ENCODE results near the gene SOX13. TPM values are rescaled to one million over a fixed set of nuclear protein-coding genes. Genes with fewer than 3 reads are reported as not detected.

Gene SOX13
- total RNA-seq, 1 experiment from 2014 or later = 171 TPM

DNA sequence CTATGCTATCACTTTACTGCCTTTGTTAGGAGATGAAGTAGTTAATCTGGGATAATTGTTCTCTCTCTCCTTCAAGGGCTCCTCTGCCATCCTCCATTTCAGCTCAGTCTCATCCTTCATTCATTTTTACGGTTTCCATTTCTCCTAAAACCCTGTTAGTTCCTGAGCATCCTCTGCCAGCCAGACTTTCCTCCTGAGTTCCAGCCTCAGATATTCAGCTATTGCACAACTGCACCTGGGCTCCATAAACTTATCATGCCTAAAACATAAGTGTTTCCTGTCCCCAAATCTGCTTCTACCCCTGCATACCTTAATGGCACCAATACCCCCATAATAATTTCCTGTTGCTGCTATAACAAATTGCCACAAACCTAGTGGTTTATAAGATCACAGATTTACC is 39.6 kb upstream of the SOX13 start:
- H3K4me1 Mint-ChIP-seq = peaks cover 20% of the 10 kb centered on the region
- ChIA-PET CTCF (interaction anchor here (1.1 to 1.7 kb wide), 2 partner anchors 95 to 96 kb away, joined by 4 read pairs; no protein-coding TSS in a partner anchor), POLR2A (no interaction called here)
- H3K27me3 Mint-ChIP-seq (ENCODE audit: low read depth) = no peaks in the 10 kb centered on the region
- TF ChIP-seq SMAD3 (CRISPR knock-in tag; IDR thresholded peaks at IDR 0.05; ENCODE audit: borderline replicate concordance) = no peak
- no peak for TF ChIP-seq EMX1 (CRISPR knock-in tag; IDR thresholded peaks at IDR 0.05)
- TF ChIP-seq NR1H2 (CRISPR knock-in tag; IDR thresholded peaks at IDR 0.05) = no peak
- no peak for TF ChIP-seq SP1 (CRISPR knock-in tag; conservative IDR thresholded peaks at IDR 0.05)
- no peak for TF ChIP-seq ELF4 (CRISPR knock-in tag; IDR thresholded peaks at IDR 0.05; ENCODE audit: low read depth)
- TF ChIP-seq PRRX2 (CRISPR knock-in tag; IDR thresholded peaks at IDR 0.05) = no peak
- TF ChIP-seq, protein P1, sequence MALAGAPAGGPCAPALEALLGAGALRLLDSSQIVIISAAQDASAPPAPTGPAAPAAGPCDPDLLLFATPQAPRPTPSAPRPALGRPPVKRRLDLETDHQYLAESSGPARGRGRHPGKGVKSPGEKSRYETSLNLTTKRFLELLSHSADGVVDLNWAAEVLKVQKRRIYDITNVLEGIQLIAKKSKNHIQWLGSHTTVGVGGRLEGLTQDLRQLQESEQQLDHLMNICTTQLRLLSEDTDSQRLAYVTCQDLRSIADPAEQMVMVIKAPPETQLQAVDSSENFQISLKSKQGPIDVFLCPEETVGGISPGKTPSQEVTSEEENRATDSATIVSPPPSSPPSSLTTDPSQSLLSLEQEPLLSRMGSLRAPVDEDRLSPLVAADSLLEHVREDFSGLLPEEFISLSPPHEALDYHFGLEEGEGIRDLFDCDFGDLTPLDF (CRISPR knock-in tag; IDR thresholded peaks at IDR 0.05) = no peak
- TF ChIP-seq, protein P2, sequence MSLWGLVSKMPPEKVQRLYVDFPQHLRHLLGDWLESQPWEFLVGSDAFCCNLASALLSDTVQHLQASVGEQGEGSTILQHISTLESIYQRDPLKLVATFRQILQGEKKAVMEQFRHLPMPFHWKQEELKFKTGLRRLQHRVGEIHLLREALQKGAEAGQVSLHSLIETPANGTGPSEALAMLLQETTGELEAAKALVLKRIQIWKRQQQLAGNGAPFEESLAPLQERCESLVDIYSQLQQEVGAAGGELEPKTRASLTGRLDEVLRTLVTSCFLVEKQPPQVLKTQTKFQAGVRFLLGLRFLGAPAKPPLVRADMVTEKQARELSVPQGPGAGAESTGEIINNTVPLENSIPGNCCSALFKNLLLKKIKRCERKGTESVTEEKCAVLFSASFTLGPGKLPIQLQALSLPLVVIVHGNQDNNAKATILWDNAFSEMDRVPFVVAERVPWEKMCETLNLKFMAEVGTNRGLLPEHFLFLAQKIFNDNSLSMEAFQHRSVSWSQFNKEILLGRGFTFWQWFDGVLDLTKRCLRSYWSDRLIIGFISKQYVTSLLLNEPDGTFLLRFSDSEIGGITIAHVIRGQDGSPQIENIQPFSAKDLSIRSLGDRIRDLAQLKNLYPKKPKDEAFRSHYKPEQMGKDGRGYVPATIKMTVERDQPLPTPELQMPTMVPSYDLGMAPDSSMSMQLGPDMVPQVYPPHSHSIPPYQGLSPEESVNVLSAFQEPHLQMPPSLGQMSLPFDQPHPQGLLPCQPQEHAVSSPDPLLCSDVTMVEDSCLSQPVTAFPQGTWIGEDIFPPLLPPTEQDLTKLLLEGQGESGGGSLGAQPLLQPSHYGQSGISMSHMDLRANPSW (CRISPR knock-in tag; conservative IDR thresholded peaks at IDR 0.05; ENCODE audit: low read depth) = no peak
- no peak for TF ChIP-seq TEAD4 (CRISPR knock-in tag; IDR thresholded peaks at IDR 0.05)
- TF ChIP-seq NR2C2 (CRISPR knock-in tag; IDR thresholded peaks at IDR 0.05) = no peak
- TF ChIP-seq ZNF232 (CRISPR knock-in tag; IDR thresholded peaks at IDR 0.05) = no peak
- no peak for TF ChIP-seq CREB1 (CRISPR knock-in tag; IDR thresholded peaks at IDR 0.05)
- TF ChIP-seq, protein P3, sequence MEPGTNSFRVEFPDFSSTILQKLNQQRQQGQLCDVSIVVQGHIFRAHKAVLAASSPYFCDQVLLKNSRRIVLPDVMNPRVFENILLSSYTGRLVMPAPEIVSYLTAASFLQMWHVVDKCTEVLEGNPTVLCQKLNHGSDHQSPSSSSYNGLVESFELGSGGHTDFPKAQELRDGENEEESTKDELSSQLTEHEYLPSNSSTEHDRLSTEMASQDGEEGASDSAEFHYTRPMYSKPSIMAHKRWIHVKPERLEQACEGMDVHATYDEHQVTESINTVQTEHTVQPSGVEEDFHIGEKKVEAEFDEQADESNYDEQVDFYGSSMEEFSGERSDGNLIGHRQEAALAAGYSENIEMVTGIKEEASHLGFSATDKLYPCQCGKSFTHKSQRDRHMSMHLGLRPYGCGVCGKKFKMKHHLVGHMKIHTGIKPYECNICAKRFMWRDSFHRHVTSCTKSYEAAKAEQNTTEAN (CRISPR knock-in tag; IDR thresholded peaks at IDR 0.05) = no peak
- no peak for TF ChIP-seq IRF2 (CRISPR knock-in tag; IDR thresholded peaks at IDR 0.05; ENCODE audit: borderline replicate concordance, low read depth)
- TF ChIP-seq OVOL2 (CRISPR knock-in tag; IDR thresholded peaks at IDR 0.05; ENCODE audit: borderline replicate concordance) = no peak
- TF ChIP-seq FOXP1 (CRISPR knock-in tag; IDR thresholded peaks at IDR 0.05; ENCODE audit: borderline replicate concordance) = no peak
- no peak for ATAC-seq
- H3K36me3 Mint-ChIP-seq = no peaks in the 10 kb centered on the region
- H3K27ac Mint-ChIP-seq = no peak overlapping the region
- no peaks in the 10 kb centered on the region for H3K9me3 Mint-ChIP-seq
- no peak for DNase-seq (ENCODE audit: low spot score)
- H3K4me3 Mint-ChIP-seq = no peak overlapping the region

DNA sequence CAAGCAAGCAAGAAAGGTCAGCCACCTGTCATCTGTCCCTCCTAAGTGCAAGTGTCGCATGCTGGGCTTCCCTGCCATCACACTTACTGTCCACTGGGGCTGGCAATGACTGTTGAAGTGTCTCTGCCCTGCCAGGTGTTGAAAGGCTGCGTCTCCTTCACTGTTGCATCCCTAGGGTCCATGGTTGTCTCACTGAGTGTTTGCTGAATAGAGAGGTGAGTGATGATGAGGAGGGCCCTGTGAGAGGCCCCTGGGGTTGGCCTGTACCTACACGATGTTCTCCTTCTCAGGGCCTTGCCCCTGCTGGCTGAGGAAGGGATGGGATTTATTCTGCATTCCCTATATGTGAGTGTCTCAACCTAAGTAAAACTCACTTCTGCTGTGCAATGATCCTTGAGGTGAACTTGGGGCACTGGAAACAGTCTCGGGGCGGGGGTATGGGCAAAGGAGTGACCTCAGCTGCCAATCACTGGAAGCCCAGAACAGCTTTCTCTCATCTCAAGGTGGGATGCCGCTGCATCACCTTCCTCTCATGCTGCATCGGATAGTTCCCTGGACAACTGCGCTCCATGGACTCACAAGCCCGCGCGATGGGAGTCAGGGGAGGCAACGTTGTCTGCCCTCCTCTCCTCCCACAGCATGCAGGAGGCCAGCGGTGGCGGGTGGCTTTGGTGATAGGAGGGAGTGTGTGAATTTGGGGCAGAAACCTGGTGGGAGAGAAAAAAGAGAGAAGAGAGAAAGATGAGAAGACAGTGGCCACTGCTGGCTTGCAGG is 35.8 kb upstream of the SOX13 start:
- peak; percentile 74 for ATAC-seq
- H3K27me3 Mint-ChIP-seq (ENCODE audit: low read depth) = no peaks in the 10 kb centered on the region
- peak overlapping the region; percentile 75; the same call in 1 of the 2 replicates for H3K27ac Mint-ChIP-seq
- H3K36me3 Mint-ChIP-seq = no peaks in the 10 kb centered on the region
- no peak for DNase-seq (ENCODE audit: low spot score)
- H3K9me3 Mint-ChIP-seq = no peaks in the 10 kb centered on the region
- CTCF ChIA-PET = interaction anchor here (0.7 kb wide), 1 partner anchor 16 kb away, joined by 4 read pairs; no protein-coding TSS in a partner anchor
- POLR2A ChIA-PET = no interaction called here
- H3K4me1 Mint-ChIP-seq = peaks cover 21% of the 10 kb centered on the region
- H3K4me3 Mint-ChIP-seq = no peak overlapping the region
- TF ChIP-seq, protein P4, sequence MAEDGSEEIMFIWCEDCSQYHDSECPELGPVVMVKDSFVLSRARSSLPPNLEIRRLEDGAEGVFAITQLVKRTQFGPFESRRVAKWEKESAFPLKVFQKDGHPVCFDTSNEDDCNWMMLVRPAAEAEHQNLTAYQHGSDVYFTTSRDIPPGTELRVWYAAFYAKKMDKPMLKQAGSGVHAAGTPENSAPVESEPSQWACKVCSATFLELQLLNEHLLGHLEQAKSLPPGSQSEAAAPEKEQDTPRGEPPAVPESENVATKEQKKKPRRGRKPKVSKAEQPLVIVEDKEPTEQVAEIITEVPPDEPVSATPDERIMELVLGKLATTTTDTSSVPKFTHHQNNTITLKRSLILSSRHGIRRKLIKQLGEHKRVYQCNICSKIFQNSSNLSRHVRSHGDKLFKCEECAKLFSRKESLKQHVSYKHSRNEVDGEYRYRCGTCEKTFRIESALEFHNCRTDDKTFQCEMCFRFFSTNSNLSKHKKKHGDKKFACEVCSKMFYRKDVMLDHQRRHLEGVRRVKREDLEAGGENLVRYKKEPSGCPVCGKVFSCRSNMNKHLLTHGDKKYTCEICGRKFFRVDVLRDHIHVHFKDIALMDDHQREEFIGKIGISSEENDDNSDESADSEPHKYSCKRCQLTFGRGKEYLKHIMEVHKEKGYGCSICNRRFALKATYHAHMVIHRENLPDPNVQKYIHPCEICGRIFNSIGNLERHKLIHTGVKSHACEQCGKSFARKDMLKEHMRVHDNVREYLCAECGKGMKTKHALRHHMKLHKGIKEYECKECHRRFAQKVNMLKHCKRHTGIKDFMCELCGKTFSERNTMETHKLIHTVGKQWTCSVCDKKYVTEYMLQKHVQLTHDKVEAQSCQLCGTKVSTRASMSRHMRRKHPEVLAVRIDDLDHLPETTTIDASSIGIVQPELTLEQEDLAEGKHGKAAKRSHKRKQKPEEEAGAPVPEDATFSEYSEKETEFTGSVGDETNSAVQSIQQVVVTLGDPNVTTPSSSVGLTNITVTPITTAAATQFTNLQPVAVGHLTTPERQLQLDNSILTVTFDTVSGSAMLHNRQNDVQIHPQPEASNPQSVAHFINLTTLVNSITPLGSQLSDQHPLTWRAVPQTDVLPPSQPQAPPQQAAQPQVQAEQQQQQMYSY (CRISPR knock-in tag; IDR thresholded peaks at IDR 0.05) = no peak
- no peak for TF ChIP-seq TCF7 (CRISPR knock-in tag; IDR thresholded peaks at IDR 0.05; ENCODE audit: low read depth)
- TF ChIP-seq, protein P5, sequence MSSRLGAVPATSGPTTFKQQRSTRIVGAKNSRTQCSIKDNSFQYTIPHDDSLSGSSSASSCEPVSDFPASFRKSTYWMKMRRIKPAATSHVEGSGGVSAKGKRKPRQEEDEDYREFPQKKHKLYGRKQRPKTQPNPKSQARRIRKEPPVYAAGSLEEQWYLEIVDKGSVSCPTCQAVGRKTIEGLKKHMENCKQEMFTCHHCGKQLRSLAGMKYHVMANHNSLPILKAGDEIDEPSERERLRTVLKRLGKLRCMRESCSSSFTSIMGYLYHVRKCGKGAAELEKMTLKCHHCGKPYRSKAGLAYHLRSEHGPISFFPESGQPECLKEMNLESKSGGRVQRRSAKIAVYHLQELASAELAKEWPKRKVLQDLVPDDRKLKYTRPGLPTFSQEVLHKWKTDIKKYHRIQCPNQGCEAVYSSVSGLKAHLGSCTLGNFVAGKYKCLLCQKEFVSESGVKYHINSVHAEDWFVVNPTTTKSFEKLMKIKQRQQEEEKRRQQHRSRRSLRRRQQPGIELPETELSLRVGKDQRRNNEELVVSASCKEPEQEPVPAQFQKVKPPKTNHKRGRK (CRISPR knock-in tag; IDR thresholded peaks at IDR 0.05; ENCODE audit: borderline replicate concordance) = no peak
- TF ChIP-seq, protein P6, sequence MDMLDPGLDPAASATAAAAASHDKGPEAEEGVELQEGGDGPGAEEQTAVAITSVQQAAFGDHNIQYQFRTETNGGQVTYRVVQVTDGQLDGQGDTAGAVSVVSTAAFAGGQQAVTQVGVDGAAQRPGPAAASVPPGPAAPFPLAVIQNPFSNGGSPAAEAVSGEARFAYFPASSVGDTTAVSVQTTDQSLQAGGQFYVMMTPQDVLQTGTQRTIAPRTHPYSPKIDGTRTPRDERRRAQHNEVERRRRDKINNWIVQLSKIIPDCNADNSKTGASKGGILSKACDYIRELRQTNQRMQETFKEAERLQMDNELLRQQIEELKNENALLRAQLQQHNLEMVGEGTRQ (CRISPR knock-in tag; IDR thresholded peaks at IDR 0.05) = no peak

Measured in WTC11 (cell line).